ENCODE results near the gene MAP2K1.

DNA sequence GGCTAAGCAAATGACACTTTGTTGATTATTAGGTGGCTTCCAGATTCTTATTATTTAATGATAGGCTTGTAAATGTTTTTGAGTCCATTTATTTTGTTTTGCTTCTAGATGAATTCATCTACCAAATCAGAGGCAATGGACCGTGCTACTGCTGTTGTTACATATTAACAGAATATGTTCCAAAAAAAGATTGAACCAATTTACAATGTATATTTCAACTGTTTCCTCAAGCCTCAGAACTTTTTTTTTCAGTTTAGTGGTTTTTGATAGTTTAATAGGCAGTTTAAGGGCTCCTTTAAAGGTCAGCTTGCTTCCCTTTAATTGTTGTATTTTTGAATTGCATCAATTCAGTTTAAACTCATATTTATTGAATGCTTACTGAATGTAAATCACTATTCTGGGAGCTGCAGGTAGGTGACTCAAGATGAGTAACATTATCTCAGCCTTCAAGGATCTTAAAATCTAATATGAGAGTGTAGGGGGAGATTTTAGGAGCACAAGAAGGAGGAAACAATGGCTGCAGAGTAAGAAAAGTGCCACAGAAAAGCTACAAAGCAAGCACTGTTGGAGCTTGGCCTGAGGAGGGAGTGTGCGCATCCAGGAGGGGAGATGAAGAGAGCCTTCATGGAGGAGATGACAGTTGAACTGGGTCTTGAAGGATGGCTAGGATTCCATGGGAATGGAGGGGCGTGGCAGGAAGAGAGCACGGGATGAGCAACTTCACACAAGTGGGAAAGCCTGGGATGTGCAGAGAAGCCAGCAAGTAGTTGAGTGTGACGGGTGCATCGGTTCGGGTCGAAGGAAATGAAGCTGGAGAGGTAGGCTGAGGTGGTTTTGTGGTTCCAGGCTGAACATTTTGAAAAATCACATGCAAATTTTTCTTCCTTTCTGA, 14.7 kb downstream of the MAP2K1 start:
- TF ChIP-seq, protein P1, sequence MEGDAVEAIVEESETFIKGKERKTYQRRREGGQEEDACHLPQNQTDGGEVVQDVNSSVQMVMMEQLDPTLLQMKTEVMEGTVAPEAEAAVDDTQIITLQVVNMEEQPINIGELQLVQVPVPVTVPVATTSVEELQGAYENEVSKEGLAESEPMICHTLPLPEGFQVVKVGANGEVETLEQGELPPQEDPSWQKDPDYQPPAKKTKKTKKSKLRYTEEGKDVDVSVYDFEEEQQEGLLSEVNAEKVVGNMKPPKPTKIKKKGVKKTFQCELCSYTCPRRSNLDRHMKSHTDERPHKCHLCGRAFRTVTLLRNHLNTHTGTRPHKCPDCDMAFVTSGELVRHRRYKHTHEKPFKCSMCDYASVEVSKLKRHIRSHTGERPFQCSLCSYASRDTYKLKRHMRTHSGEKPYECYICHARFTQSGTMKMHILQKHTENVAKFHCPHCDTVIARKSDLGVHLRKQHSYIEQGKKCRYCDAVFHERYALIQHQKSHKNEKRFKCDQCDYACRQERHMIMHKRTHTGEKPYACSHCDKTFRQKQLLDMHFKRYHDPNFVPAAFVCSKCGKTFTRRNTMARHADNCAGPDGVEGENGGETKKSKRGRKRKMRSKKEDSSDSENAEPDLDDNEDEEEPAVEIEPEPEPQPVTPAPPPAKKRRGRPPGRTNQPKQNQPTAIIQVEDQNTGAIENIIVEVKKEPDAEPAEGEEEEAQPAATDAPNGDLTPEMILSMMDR (IDR thresholded peaks at IDR 0.05), result no peak
- TF ChIP-seq POLR2A (IDR thresholded peaks at IDR 0.05), result no peak
